K562 (cell line): ENCODE results near the gene TIAM1. TPM values are rescaled to one million over a fixed set of nuclear protein-coding genes. Genes with fewer than 3 reads are reported as not detected.

Source experiments
- ARID2 ChIP-seq: fragments of 450-650 bp; IDR thresholded peaks from 2 replicates; pipeline ENCODE4 v1.6.1; 2017; ENCODE audit warnings: antibody characterized with exemption, mild to moderate bottlenecking
- CBFA2T3 ChIP-seq: fragments of 450-650 bp; IDR thresholded peaks from 2 replicates; pipeline ENCODE4 v1.6.1; 2017
- CBX3 ChIP-seq, 2 experiments: IDR thresholded peaks; 1 replicate in 1 of 2; 2 replicates in 1 of 2; pipeline ENCODE4 v1.6.1; 2012; ENCODE audit warnings: inconsistent platforms in 2 of 2, low read length in 2 of 2, borderline replicate concordance in 1 of 2, control low read depth in 1 of 2
- E2F1 ChIP-seq: sonication (generic); formaldehyde crosslinking; IDR thresholded peaks from 2 replicates; pipeline ENCODE4 v1.8.1; 2023; ENCODE audit warnings: mild to moderate bottlenecking, missing genetic modification reagents, moderate library complexity
- FOXK2 ChIP-seq, 2 experiments: fragments of 450-650 bp; IDR thresholded peaks in 1 of 2; conservative IDR thresholded peaks in 1 of 2; 2 replicates each; pipeline ENCODE4 v1.6.1; 2016; ENCODE audit warnings: low read depth in 2 of 2, mild to moderate bottlenecking in 1 of 2
- HMG20B ChIP-seq: fragments of 250-450 bp; sonication (Bioruptor Pico); IDR thresholded peaks from 2 replicates; pipeline ENCODE4 v1.5.0; 2021; ENCODE audit warnings: mild to moderate bottlenecking
- MXI1 ChIP-seq: IDR thresholded peaks from 2 replicates; pipeline ENCODE4 v1.6.1; 2011; ENCODE audit warnings: low read depth, mild to moderate bottlenecking, improper control_type of control experiment, low read length
- NEUROD1 ChIP-seq: fragments of 150-350 bp; IDR thresholded peaks from 2 replicates; pipeline ENCODE4 v1.6.1; 2014; ENCODE audit warnings: borderline replicate concordance, low read length, low read depth; ENCODE audit not compliant: partially characterized antibody
- NUFIP1 ChIP-seq: fragments of 450-650 bp; IDR thresholded peaks from 2 replicates; pipeline ENCODE4 v1.6.1; 2018; ENCODE audit not compliant: partially characterized antibody
- POLR2AphosphoS5 ChIP-seq: IDR thresholded peaks from 2 replicates; pipeline ENCODE4 v1.6.1; 2011; ENCODE audit warnings: mild to moderate bottlenecking, low read depth, low read length, moderate library complexity; ENCODE audit not compliant: control insufficient read depth, insufficient read depth
- RUNX1 ChIP-seq: sonication (generic); IDR thresholded peaks from 2 replicates; pipeline ENCODE4 v1.6.1; 2016; ENCODE audit warnings: antibody characterized with exemption, low read depth
- SRSF3 ChIP-seq: fragments of 200-400 bp; formaldehyde crosslinking; IDR thresholded peaks from 2 replicates; pipeline ENCODE4 v1.6.1; 2016; ENCODE audit warnings: mild to moderate bottlenecking, low read length, moderate library complexity; ENCODE audit not compliant: insufficient read depth
- TCFL5 ChIP-seq: fragments of 250-450 bp; sonication (Bioruptor Pico); conservative IDR thresholded peaks from 2 replicates; pipeline ENCODE4 v1.6.1; 2021; ENCODE audit warnings: mild to moderate bottlenecking, moderate library complexity, matching md5 sums
- ZFP36 ChIP-seq: fragments of 150-350 bp; IDR thresholded peaks from 2 replicates; pipeline ENCODE4 v1.6.1; 2018; ENCODE audit warnings: low read length, low read depth; ENCODE audit not compliant: partially characterized antibody
- ZNF124 ChIP-seq: sonication (generic); formaldehyde crosslinking; IDR thresholded peaks from 2 replicates; pipeline ENCODE4 v1.8.1; 2022; ENCODE audit warnings: missing genetic modification reagents
- ZNF395 ChIP-seq: fragments of 200-800 bp; sonication (Bioruptor generic); IDR thresholded peaks from 2 replicates; pipeline ENCODE4 v1.6.1; 2017; ENCODE audit warnings: missing genetic modification characterization, missing compliant biosample characterization
- polyA plus RNA-seq, 8 experiments: library from polyadenylated mRNA; depleted of rRNA in 4 of 8; stranded (reverse) in 5 of 8; unstranded in 3 of 8; fragments of >200 nt; fragmentation: Nextera tagmentation in 2 of 8; fragmentation: Illumina TruSeq in 1 of 8; extraction: Ambion mirVana in 2 of 8; extraction: Trizol in 1 of 8; gene quantifications; 2 replicates each; pipeline versions ENCODE4 v1.2.1 to v1.2.3, GENCODE V29; 2011 to 2014; ENCODE audit warnings: inconsistent platforms in 1 of 8, missing spikeins in 1 of 8
- total RNA-seq, 7 experiments: library from RNA; depleted of rRNA in 6 of 7; stranded (reverse); fragments of >200 nt in 6 of 7; fragmentation: Illumina TruSeq in 2 of 7; extraction: Trizol in 2 of 7; gene quantifications; 2 replicates each; pipeline versions ENCODE4 v1.2.1 to v1.2.3, GENCODE V29; 2011 to 2021; ENCODE audit warnings: low replicate concordance in 1 of 7
- TF ChIP-seq, protein P1 (sequence below): fragments of 250-450 bp; sonication (Bioruptor Pico); IDR thresholded peaks from 2 replicates; pipeline ENCODE4 v1.8.0; 2021; ENCODE audit warnings: moderate library complexity, mild to moderate bottlenecking, inconsistent platforms
- TF ChIP-seq, protein P2 (sequence below): fragments of 450-650 bp; IDR thresholded peaks from one replicate; pipeline ENCODE4 v1.6.1; 2018; ENCODE audit warnings: mild to moderate bottlenecking, moderate library complexity; ENCODE audit not compliant: partially characterized antibody
- TF ChIP-seq, protein P3 (sequence below): sonication (generic); formaldehyde crosslinking; IDR thresholded peaks from 2 replicates; pipeline ENCODE4 v1.8.0; 2022; ENCODE audit warnings: mild to moderate bottlenecking, low read depth, missing genetic modification reagents

The TIAM1 gene
- total and polyA plus RNA-seq, 9 of the 15 experiments (the other 6 are each of a cell fraction or from before 2014, with no cell fraction given), result 0.11 TPM; not detected in 8

GRCh38 chr21:31282095-31282709 lies 61.9 kb downstream of the TIAM1 start (continued):
- no peak for TF ChIP-seq TCFL5
- no peak for TF ChIP-seq NUFIP1
- no peak for TF ChIP-seq HMG20B (CRISPR knock-in tag)
- TF ChIP-seq FOXK2 (conservative IDR thresholded peaks at IDR 0.05 in 1 of 2, IDR thresholded peaks at IDR 0.05 in 1 of 2; ENCODE audit: low read depth in 2 of 2), result peak in 1 of 2 experiments; percentile 62; a peak in 2 of 4 replicates
- TF ChIP-seq ZNF124, result no peak
- TF ChIP-seq ZNF395, result no peak
- TF ChIP-seq, protein P1, sequence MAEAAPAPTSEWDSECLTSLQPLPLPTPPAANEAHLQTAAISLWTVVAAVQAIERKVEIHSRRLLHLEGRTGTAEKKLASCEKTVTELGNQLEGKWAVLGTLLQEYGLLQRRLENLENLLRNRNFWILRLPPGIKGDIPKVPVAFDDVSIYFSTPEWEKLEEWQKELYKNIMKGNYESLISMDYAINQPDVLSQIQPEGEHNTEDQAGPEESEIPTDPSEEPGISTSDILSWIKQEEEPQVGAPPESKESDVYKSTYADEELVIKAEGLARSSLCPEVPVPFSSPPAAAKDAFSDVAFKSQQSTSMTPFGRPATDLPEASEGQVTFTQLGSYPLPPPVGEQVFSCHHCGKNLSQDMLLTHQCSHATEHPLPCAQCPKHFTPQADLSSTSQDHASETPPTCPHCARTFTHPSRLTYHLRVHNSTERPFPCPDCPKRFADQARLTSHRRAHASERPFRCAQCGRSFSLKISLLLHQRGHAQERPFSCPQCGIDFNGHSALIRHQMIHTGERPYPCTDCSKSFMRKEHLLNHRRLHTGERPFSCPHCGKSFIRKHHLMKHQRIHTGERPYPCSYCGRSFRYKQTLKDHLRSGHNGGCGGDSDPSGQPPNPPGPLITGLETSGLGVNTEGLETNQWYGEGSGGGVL (CRISPR knock-in tag), result no peak
- TF ChIP-seq, protein P2, sequence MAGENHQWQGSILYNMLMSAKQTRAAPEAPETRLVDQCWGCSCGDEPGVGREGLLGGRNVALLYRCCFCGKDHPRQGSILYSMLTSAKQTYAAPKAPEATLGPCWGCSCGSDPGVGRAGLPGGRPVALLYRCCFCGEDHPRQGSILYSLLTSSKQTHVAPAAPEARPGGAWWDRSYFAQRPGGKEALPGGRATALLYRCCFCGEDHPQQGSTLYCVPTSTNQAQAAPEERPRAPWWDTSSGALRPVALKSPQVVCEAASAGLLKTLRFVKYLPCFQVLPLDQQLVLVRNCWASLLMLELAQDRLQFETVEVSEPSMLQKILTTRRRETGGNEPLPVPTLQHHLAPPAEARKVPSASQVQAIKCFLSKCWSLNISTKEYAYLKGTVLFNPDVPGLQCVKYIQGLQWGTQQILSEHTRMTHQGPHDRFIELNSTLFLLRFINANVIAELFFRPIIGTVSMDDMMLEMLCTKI, result no peak
- no peak for TF ChIP-seq CBX3 (IDR thresholded peaks at IDR 0.05; ENCODE audit: borderline replicate concordance in 1 of 2, low read length in 2 of 2)
- TF ChIP-seq ARID2, result no peak
- no peak for TF ChIP-seq E2F1 (CRISPR knock-in tag)
- no peak for TF ChIP-seq RUNX1
- TF ChIP-seq NEUROD1, result no peak
- TF ChIP-seq CBFA2T3, result peak; percentile 78
- TF ChIP-seq SRSF3, result no peak
- no peak for TF ChIP-seq POLR2AphosphoS5
- TF ChIP-seq MXI1, result no peak
- TF ChIP-seq, protein P3, sequence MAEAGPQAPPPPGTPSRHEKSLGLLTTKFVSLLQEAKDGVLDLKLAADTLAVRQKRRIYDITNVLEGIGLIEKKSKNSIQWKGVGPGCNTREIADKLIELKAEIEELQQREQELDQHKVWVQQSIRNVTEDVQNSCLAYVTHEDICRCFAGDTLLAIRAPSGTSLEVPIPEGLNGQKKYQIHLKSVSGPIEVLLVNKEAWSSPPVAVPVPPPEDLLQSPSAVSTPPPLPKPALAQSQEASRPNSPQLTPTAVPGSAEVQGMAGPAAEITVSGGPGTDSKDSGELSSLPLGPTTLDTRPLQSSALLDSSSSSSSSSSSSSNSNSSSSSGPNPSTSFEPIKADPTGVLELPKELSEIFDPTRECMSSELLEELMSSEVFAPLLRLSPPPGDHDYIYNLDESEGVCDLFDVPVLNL, result no peak
- TF ChIP-seq ZFP36, result no peak
